OCI-LY1 (cell line): ENCODE results near the gene MAPRE3.
"Not testable (repeated sequence)": the region's sequence is repeated elsewhere in the genome, so short reads cannot be mapped to it uniquely, and the experiment has no call there.

Experiments
- H2AFZ ChIP-seq: fragments of 200-600 bp; sonication (generic), shearing (Covaris generic); 2 replicates; pipeline ENCODE4 v1.6.0; 2014; ENCODE audit warnings: antibody characterized with exemption, mild to moderate bottlenecking, low read length
- H3F3A ChIP-seq: fragments of 200-600 bp; sonication (generic), shearing (Covaris generic); 2 replicates; pipeline ENCODE4 v1.6.0; 2014; ENCODE audit warnings: mild to moderate bottlenecking, antibody characterized with exemption, low read length, moderate library complexity; ENCODE audit not compliant: insufficient read depth
- H3K27ac ChIP-seq: fragments of 200-600 bp; sonication (generic); 2 replicates; pipeline ENCODE4 v1.5.1; 2014; ENCODE audit warnings: low read length, mixed run types, mild to moderate bottlenecking, low read depth; ENCODE audit not compliant: poor library complexity, severe bottlenecking
- H3K27me3 ChIP-seq: fragments of 200-600 bp; sonication (generic); 2 replicates; pipeline ENCODE4 v1.6.0; 2014; ENCODE audit warnings: antibody characterized with exemption, mild to moderate bottlenecking, low read length, moderate library complexity; ENCODE audit not compliant: insufficient read depth
- H3K36me3 ChIP-seq: fragments of 200-600 bp; sonication (generic); 2 replicates; pipeline ENCODE4 v1.6.1; 2014; ENCODE audit warnings: mild to moderate bottlenecking, antibody characterized with exemption, low read length, moderate library complexity, mixed read lengths; ENCODE audit not compliant: insufficient read depth
- H3K4me1 ChIP-seq: fragments of 200-600 bp; sonication (generic); 2 replicates; pipeline ENCODE4 v1.5.1; 2014; ENCODE audit warnings: mild to moderate bottlenecking, low read length, moderate library complexity; ENCODE audit not compliant: insufficient read depth, severe bottlenecking
- H3K4me2 ChIP-seq: fragments of 200-600 bp; sonication (generic), shearing (Covaris generic); 2 replicates; pipeline ENCODE4 v1.6.1; 2014; ENCODE audit warnings: low read length
- H3K4me3 ChIP-seq: fragments of 200-600 bp; sonication (generic); 2 replicates; pipeline ENCODE4 v1.5.1; 2014; ENCODE audit warnings: low read length, low read depth, mild to moderate bottlenecking, mixed read lengths; ENCODE audit not compliant: poor library complexity, severe bottlenecking
- H3K79me2 ChIP-seq: fragments of 200-600 bp; shearing (Covaris generic); 2 replicates; pipeline ENCODE4 v1.6.1; 2016; ENCODE audit warnings: mixed run types, low read length, mixed read lengths; ENCODE audit not compliant: insufficient read depth
- H3K9ac ChIP-seq: fragments of 200-600 bp; sonication (generic), shearing (Covaris generic); 2 replicates; pipeline ENCODE4 v1.6.1; 2014; ENCODE audit warnings: mild to moderate bottlenecking, low read length, mixed read lengths
- H3K9me2 ChIP-seq: fragments of 200-600 bp; sonication (generic), shearing (Covaris generic); 2 replicates; pipeline ENCODE4 v1.6.1; 2014; ENCODE audit warnings: low read depth, mild to moderate bottlenecking, low read length, mixed read lengths
- H3K9me3 ChIP-seq: fragments of 200-600 bp; shearing (Covaris generic); 2 replicates; pipeline ENCODE4 v1.6.1; 2014; ENCODE audit warnings: low read length, mixed read lengths
- H4K20me1 ChIP-seq: fragments of 200-600 bp; sonication (generic), shearing (Covaris generic); 2 replicates; pipeline ENCODE4 v1.6.0; 2016; ENCODE audit warnings: mild to moderate bottlenecking, low read length; ENCODE audit not compliant: insufficient read depth
- CTCF ChIP-seq: fragments of 200-600 bp; sonication (generic), shearing (Covaris generic); IDR thresholded peaks from 2 replicates; pipeline ENCODE4 v1.5.1; 2017; ENCODE audit warnings: mild to moderate bottlenecking, antibody characterized with exemption, low read length, moderate library complexity, mixed read lengths
- EZH2 ChIP-seq: fragments of 200-600 bp; sonication (generic), shearing (Covaris generic); IDR thresholded peaks from 2 replicates; pipeline ENCODE4 v1.8.0; 2017; ENCODE audit warnings: borderline replicate concordance, mixed run types, mild to moderate bottlenecking, antibody characterized with exemption, low read length, moderate library complexity, mixed read lengths

The MAPRE3 gene

GRCh38 chr2:27073782-27074181, 103.3 kb downstream of the MAPRE3 start:
- Histone ChIP-seq H3K9me3 (no peaks in the 10 kb centered on the region), H3K4me1 (peaks cover 52% of the 10 kb centered on the region), H3K79me2 (peaks cover 13% of the 10 kb centered on the region; the same call in 1 of the 2 replicates), H3F3A (no peaks in the 10 kb centered on the region), H4K20me1 (no peaks in the 10 kb centered on the region), H3K36me3 (peaks cover 16% of the 10 kb centered on the region; the same call in 1 of the 2 replicates), H3K4me2 (no peak overlapping the region), H3K27ac (peak overlapping the region; percentile 30), H3K9me2 (no peaks in the 10 kb centered on the region), H3K9ac (no peak overlapping the region), H2AFZ (no peak overlapping the region), H3K27me3 (no peaks in the 10 kb centered on the region), H3K4me3 (no peak overlapping the region)
- TF ChIP-seq CTCF (no peak), EZH2 (no peak)

GRCh38 chr2:27074738-27075565, 104.5 kb downstream of the MAPRE3 start:
- peak overlapping the region; percentile 42 for H3K4me2 ChIP-seq
- H3K4me1 ChIP-seq, result peaks cover 47% of the 10 kb centered on the region
- no peaks in the 10 kb centered on the region for H3F3A ChIP-seq
- TF ChIP-seq CTCF (no peak), EZH2 (no peak)
- H3K36me3 ChIP-seq, result peaks cover 5% of the 10 kb centered on the region; the same call in 1 of the 2 replicates
- H3K4me3 ChIP-seq, result no peak overlapping the region
- H2AFZ ChIP-seq, result no peak overlapping the region
- no peaks in the 10 kb centered on the region for H3K9me3 ChIP-seq
- peak overlapping the region; percentile 59 for H3K27ac ChIP-seq
- no peaks in the 10 kb centered on the region for H4K20me1 ChIP-seq
- peaks cover 10% of the 10 kb centered on the region; the same call in 1 of the 2 replicates for H3K79me2 ChIP-seq
- no peaks in the 10 kb centered on the region; the same call in 1 of the 2 replicates for H3K27me3 ChIP-seq
- no peak overlapping the region; the same call in 1 of the 2 replicates for H3K9ac ChIP-seq
- no peaks in the 10 kb centered on the region for H3K9me2 ChIP-seq

GRCh38 chr2:27075566-27075871, 105.1 kb downstream of the MAPRE3 start:
- not testable (repeated sequence) for H4K20me1 ChIP-seq, H3K9me3 ChIP-seq, H3K9me2 ChIP-seq, H3F3A ChIP-seq, H3K4me3 ChIP-seq, H3K36me3 ChIP-seq, H2AFZ ChIP-seq, H3K9ac ChIP-seq, H3K27me3 ChIP-seq, H3K79me2 ChIP-seq
- peaks cover 41% of the 10 kb centered on the region for H3K4me1 ChIP-seq
- H3K27ac ChIP-seq, result peak overlapping the region; percentile 59
- H3K4me2 ChIP-seq, result peak overlapping the region; percentile 42

- Histone ChIP-seq H3K4me1 (peaks cover 38% of the 10 kb centered on the region), H3K4me2 (no peak overlapping the region), H3K27ac (no peak overlapping the region), H2AFZ (no peak overlapping the region), H3F3A (no peaks in the 10 kb centered on the region), H3K9me3 (no peaks in the 10 kb centered on the region), H3K79me2 (no peaks in the 10 kb centered on the region), H3K9ac (no peak overlapping the region), H3K4me3 (no peak overlapping the region), H3K27me3 (no peaks in the 10 kb centered on the region; the same call in 1 of the 2 replicates), H4K20me1 (no peaks in the 10 kb centered on the region), H3K9me2 (no peaks in the 10 kb centered on the region), H3K36me3 (no peaks in the 10 kb centered on the region)
- TF ChIP-seq EZH2 (no peak), CTCF (no peak)
Measured at GRCh38 chr2:27076323-27076722, 105.9 kb downstream of the MAPRE3 start.
